Keratinocyte (primary cell): ENCODE measurements around the gene HIP1.
"Not testable (repeated sequence)": the region's sequence is repeated elsewhere in the genome, so short reads cannot be mapped to it uniquely, and the experiment has no call there.

Experiments used
- EZH2 ChIP-seq: IDR thresholded peaks from one replicate; pipeline ENCODE4 v1.6.1; 2012; ENCODE audit warnings: inconsistent platforms, mild to moderate bottlenecking, low read length, moderate library complexity
- TF ChIP-seq, protein P1 (sequence below), 3 experiments: IDR thresholded peaks in 1 of 3; conservative IDR thresholded peaks in 1 of 3; optimal IDR thresholded peaks in 1 of 3; 2 replicates in 2 of 3; 3 replicates in 1 of 3; pipeline versions ENCODE3 to v1.5.1; 2011; ENCODE audit warnings: low read length in 3 of 3, mild to moderate bottlenecking in 3 of 3, moderate library complexity in 2 of 3, control low read depth in 1 of 3, inconsistent platforms in 1 of 3; ENCODE audit not compliant: insufficient read depth in 2 of 3; ENCODE audit errors: extremely low read depth in 1 of 3

DNA sequence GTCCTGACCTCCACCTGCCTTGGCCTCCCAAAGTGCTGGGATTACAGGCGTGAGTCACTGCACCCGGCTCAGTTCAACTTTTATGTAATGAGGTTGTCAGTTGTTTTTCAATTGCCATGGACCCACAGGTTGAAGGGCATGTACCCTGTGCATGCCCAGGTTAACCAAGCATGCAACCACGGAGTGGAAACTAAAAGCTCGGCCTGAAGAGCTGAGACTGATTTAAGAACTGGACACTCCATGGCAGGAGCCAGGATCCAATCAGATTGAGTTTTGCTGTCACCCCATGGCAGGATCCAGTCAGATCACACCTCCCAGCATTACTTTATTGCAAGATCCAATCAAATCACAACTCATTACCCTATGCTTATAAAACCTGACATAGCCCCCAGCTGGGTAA is 229.7 kb downstream of the HIP1 start:
- TF ChIP-seq, protein P1, sequence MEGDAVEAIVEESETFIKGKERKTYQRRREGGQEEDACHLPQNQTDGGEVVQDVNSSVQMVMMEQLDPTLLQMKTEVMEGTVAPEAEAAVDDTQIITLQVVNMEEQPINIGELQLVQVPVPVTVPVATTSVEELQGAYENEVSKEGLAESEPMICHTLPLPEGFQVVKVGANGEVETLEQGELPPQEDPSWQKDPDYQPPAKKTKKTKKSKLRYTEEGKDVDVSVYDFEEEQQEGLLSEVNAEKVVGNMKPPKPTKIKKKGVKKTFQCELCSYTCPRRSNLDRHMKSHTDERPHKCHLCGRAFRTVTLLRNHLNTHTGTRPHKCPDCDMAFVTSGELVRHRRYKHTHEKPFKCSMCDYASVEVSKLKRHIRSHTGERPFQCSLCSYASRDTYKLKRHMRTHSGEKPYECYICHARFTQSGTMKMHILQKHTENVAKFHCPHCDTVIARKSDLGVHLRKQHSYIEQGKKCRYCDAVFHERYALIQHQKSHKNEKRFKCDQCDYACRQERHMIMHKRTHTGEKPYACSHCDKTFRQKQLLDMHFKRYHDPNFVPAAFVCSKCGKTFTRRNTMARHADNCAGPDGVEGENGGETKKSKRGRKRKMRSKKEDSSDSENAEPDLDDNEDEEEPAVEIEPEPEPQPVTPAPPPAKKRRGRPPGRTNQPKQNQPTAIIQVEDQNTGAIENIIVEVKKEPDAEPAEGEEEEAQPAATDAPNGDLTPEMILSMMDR (optimal IDR thresholded peaks at IDR 0.05 in 1 of 3, IDR thresholded peaks at IDR 0.05 in 1 of 3, conservative IDR thresholded peaks at IDR 0.05 in 1 of 3; ENCODE audit: extremely low read depth in 1 of 3, insufficient read depth in 2 of 3, low read length in 3 of 3): not testable (repeated sequence)
- not testable (repeated sequence) for TF ChIP-seq EZH2
